GM10248 (cell line): ENCODE measurements around the gene FMN2.

Experiments used
- CTCF ChIA-PET: fragments of 300-600 bp; sonication (Branson Sonifier 250); formaldehyde crosslinking; extraction: SDS; loops from one replicate; lab custom pipeline; 2021; ENCODE audit warnings: antibody characterized with exemption; lab: Yijun Ruan, JAX
- POLR2A ChIA-PET: fragments of 350-650 bp; sonication (Branson Sonifier 250); formaldehyde crosslinking; extraction: SDS; loops from one replicate; lab custom pipeline; 2020; ENCODE audit warnings: antibody characterized with exemption; lab: Yijun Ruan, JAX
- DNase-seq: peaks from one replicate; pipeline ENCODE4 v3.0.0; 2012; ENCODE audit errors: extremely low spot score
- TF ChIP-seq, protein P1 (sequence below): IDR thresholded peaks from 2 replicates; pipeline ENCODE4 v1.5.1; 2012; ENCODE audit warnings: mild to moderate bottlenecking, low read depth; ENCODE audit errors: extremely low read depth, missing control alignments, control extremely low read depth

Gene FMN2

DNA sequence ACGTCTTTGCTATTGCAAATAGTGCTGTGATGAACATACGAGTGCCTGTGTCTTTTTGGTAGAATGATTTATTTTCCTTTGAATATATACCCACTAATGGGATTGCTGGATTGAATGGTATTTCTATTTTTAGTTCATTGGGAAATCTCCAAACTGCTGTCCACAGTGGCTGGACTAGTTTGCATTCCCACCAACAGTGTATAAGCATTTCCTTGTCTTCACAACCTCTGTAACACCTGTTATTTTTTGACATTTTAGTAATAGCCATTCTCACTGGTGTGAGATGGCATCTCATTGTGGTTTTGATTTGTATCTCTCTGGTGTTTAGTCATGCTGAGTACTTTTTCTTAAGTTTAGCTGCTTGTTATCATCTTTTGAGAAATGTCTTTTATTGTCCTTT is 215.0 kb downstream of the FMN2 start:
- ChIA-PET POLR2A (no interaction called here), CTCF (no interaction called here)
- DNase-seq: no peak
- TF ChIP-seq, protein P1, sequence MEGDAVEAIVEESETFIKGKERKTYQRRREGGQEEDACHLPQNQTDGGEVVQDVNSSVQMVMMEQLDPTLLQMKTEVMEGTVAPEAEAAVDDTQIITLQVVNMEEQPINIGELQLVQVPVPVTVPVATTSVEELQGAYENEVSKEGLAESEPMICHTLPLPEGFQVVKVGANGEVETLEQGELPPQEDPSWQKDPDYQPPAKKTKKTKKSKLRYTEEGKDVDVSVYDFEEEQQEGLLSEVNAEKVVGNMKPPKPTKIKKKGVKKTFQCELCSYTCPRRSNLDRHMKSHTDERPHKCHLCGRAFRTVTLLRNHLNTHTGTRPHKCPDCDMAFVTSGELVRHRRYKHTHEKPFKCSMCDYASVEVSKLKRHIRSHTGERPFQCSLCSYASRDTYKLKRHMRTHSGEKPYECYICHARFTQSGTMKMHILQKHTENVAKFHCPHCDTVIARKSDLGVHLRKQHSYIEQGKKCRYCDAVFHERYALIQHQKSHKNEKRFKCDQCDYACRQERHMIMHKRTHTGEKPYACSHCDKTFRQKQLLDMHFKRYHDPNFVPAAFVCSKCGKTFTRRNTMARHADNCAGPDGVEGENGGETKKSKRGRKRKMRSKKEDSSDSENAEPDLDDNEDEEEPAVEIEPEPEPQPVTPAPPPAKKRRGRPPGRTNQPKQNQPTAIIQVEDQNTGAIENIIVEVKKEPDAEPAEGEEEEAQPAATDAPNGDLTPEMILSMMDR: no peak

DNA sequence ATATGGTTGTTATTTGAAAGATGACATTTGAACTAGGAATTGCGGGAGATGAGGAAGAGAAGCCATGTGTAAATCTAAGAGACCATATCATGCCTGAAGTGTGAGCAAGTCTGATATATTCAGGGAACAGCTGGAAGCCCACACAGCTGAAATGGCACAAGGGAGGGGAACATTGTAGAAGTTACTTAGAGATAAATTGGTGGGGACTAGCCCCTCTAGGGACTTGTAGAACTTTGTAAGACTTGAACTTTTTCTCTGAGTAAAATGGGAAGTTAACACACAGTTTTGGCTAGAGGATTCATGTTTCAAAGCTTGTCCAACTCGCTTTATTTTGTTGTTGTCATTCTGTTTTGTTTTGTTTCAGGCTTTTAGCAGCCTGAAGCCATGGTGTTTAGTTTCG is 216.4 kb downstream of the FMN2 start:
- POLR2A ChIA-PET: no interaction called here
- CTCF ChIA-PET: no interaction called here
- DNase-seq: no peak
- TF ChIP-seq, protein P1: no peak

DNA sequence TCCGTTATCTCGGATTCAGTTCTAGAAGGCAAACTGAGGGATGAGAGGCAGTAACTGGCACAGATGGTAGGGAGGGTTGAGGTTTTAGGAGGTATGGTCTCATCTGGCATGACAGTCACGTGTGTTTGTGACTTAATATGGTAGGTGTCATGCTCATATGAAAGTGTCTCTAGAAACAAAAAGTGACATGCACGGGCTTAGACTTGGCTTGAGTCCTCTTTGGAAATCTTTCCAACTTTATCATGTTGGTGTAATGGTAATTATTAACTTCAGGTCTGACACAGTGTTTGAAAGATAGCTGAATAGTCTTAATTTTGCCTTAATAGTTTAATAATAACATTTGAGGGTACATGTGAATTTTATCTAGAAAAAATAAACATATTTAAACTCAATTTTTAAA is 218.1 kb downstream of the FMN2 start:
- ChIA-PET CTCF (no interaction called here), POLR2A (no interaction called here)
- TF ChIP-seq, protein P1: no peak
- no peak for DNase-seq

DNA sequence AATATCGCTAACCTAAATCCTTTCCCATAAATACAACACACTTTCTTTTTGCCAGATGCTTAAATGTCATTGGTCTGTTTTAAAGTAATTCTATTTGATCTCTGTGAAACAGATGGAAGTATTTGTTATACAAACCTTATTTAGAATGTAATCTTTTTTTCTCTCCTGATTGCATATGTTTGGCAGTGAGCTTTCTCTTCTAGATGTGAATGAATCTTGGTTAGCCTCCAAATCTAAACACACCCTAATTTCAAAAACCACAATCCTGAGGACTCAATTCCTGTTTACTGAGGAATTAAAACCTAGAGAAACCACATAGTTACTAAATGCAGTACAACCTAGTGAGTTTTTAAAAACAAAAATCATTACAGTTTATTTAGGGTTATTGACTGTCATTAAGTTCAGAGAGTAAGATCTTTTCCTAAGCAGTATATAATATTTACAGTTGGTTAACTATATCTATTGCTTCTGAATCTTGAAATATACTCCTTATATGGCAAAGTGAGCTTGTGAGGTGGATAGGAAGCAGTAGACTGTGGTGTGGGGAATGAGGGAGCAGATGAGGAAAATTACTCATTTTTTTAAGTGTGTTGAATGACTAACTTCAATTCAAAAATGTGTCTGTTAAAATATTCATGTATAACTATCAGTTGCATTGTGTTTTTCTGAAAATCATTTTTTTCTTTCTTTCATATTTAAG is 218.7 kb downstream of the FMN2 start:
- POLR2A ChIA-PET: no interaction called here
- DNase-seq: no peak
- TF ChIP-seq, protein P1: no peak
- CTCF ChIA-PET: no interaction called here

DNA sequence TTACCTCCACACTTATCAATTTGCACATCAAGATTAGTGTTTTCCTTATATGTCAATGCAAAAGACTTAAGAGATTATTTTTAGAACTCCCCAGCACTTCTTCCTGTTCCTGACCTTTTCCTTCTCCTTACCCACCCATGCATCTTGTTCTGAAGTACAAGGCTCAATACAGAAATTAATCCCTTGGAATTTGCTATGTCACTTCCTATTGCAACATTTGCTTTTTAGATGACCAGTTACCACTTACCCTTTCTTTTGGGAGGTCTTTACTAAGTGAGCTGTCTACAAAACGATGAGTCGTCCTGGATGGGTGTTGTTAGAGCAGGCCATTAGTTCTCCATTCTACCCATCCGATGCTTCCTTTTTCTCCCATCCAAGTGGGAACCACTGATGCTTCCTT is 221.2 kb downstream of the FMN2 start:
- POLR2A ChIA-PET: no interaction called here

DNA sequence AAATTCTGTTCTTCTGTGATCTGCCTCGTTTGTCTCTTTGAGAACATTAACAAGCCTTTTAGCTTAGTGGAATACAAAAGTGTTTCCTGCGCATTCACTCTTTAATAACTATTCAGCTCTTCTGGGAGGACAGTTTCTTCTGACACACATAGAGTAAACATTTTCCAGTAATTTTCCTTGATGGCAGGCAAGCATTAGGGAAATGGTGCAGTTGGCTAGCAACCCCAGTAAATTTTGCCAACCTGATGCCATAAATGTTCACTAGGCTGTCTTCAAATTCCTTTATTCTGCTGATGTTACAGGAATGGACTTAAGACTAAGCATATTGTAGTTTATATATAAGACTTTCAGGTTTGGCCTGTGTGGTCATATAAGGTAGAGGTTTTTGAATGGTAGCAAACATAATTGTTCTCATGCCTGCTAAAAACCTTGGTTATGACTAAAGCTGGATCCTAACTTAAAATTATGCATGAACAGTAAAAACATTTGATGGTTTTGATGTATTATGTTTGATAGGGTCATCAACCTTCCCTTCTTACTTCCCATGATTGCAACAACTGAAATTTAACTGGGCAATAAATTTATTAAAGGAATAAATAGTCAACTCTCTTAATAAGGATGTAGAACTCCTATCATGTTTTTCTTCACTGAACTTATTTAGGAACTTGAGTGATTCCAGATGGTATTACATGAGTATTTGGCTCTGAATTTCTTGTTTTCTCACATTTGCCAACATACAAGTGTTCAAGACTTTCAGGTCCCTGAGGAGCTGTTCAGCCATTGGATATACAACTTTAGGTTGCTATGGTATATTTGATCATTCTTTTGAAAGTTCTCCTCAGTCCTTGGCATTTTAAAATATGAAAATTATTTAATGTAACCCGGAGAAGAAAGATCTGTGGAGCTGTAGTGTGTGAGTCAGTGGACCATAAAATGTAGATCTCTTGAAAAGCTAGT is 223.4 kb downstream of the FMN2 start:
- no peak for DNase-seq
- TF ChIP-seq, protein P1: no peak
- ChIA-PET POLR2A (no interaction called here), CTCF (interaction anchor here (1.7 kb wide), 1 partner anchor 10 kb away, joined by 6 read pairs; no protein-coding TSS in a partner anchor)

More for the DNA sequence above, 221.2 kb downstream of the FMN2 start:
- no peak for DNase-seq
- TF ChIP-seq, protein P1: no peak
- CTCF ChIA-PET: no interaction called here
